Upper lobe of left lung (tissue), 6 donors: ENCODE measurements around the gene PCIF1. TPM values are rescaled to one million over a fixed set of nuclear protein-coding genes. Genes with fewer than 3 reads are reported as not detected.

Experiments used
- ATAC-seq, 2 donors: fragments of 200-7000 bp; cut with Tn5 transposase; one replicate each; pipeline ENCODE4 v1.9.1; 2022; ENCODE audit warnings: mild to moderate bottlenecking in 2 of 2, moderate library complexity in 2 of 2; ENCODE audit not compliant: low FRiP score in 2 of 2
- DNase-seq, 2 donors: peaks; one replicate each; pipeline ENCODE4 v3.0.0-alpha.2; 2019 to 2020
- H3K27ac ChIP-seq, 4 donors: fragments of 200-600 bp; sonication (generic); one replicate each; pipeline ENCODE4 v1.5.1; 2016 to 2019
- H3K27me3 ChIP-seq, 4 donors: fragments of 200-600 bp; sonication (generic); one replicate each; pipeline ENCODE4 v1.5.1; 2017 to 2019
- H3K36me3 ChIP-seq, 4 donors: fragments of 200-600 bp; sonication (generic); one replicate each; pipeline ENCODE4 v1.5.1; 2016 to 2019
- H3K4me1 ChIP-seq, 4 donors: fragments of 200-600 bp; sonication (generic); one replicate each; pipeline ENCODE4 v1.5.1; 2018 to 2019
- H3K4me3 ChIP-seq, 4 donors: fragments of 200-600 bp; sonication (generic); one replicate each; pipeline ENCODE4 v1.5.1; 2017 to 2019; ENCODE audit warnings: mild to moderate bottlenecking in 2 of 4, moderate library complexity in 1 of 4
- H3K9me3 ChIP-seq, 4 donors: fragments of 200-600 bp; sonication (generic); one replicate each; pipeline ENCODE4 v1.5.1; 2018 to 2019
- CTCF ChIP-seq, 6 experiments: fragments of 450-650 bp in 4 of 6; fragments of 200-600 bp in 2 of 6; sonication (generic) in 2 of 6; IDR thresholded peaks; one replicate each; pipeline ENCODE4 v1.5.1; 2016 to 2019; ENCODE audit warnings: antibody characterized with exemption in 6 of 6
- EP300 ChIP-seq, 4 donors: sonication (generic); formaldehyde crosslinking; IDR thresholded peaks; one replicate each; pipeline ENCODE4 v1.5.1; 2017; ENCODE audit warnings: antibody characterized with exemption in 4 of 4, control low read depth in 2 of 4
- POLR2A ChIP-seq, 4 donors: fragments of 450-650 bp; IDR thresholded peaks; one replicate each; pipeline ENCODE4 v1.5.1; 2016 to 2017; ENCODE audit warnings: antibody characterized with exemption in 4 of 4, mild to moderate bottlenecking in 2 of 4
- POLR2AphosphoS5 ChIP-seq, 2 donors: sonication (generic); formaldehyde crosslinking; IDR thresholded peaks; one replicate each; pipeline ENCODE4 v1.5.1; 2017; ENCODE audit warnings: antibody characterized with exemption in 2 of 2
- WGBS, 2 donors: methylation state at CpG; one replicate each; pipeline ENCODE4 v1.1.5; 2017 to 2018; 5-methylcytosine and 5-hydroxymethylcytosine counted together
- total RNA-seq, 6 donors: library from RNA; depleted of rRNA in 4 of 6; stranded (reverse); fragments of >200 nt in 4 of 6; gene quantifications; one replicate each; pipeline versions ENCODE4 v1.1.0 to v1.2.1, GENCODE V29; 2016 to 2021
- donor health status: DM: no; HTN: no; CAD: no; lungs with moderate emphysema.
- donor health status: DM: no; HTN: yes; CAD: no; lungs with severe emphysema.

PCIF1 gene
- total RNA-seq, 6 donors from 2014 or later = 41.7 to 59.7 (median 47.1) TPM

- Histone ChIP-seq H3K4me1 (peaks cover 0 to 14% (median 7%) of the 10 kb centered on the region in 4 donors), H3K27me3 (no peaks in the 10 kb centered on the region)
These were observed 10.6 kb downstream of the PCIF1 start for GRCh38 chr20:45944965-45945677.

GRCh38 chr20:45945678-45946148, 11.2 kb downstream of the PCIF1 start:
- 83 to 84% methylated on average over 10 to 12 of the region's 13 CpGs for WGBS, 2 donors
- H3K36me3 ChIP-seq = peaks cover 57 to 100% (median 96%) of the 10 kb centered on the region in 4 donors
- no peak overlapping the region for H3K4me3 ChIP-seq
- no peaks in the 10 kb centered on the region for H3K27me3 ChIP-seq
- H3K4me1 ChIP-seq = peaks cover 0 to 14% (median 7%) of the 10 kb centered on the region in 4 donors
- no peaks in the 10 kb centered on the region for H3K9me3 ChIP-seq
- no peak for DNase-seq
- no peak for TF ChIP-seq EP300 (IDR thresholded peaks at IDR 0.05)
- no peak for TF ChIP-seq POLR2AphosphoS5 (IDR thresholded peaks at IDR 0.05)
- TF ChIP-seq POLR2A (IDR thresholded peaks at IDR 0.05) = no peak
- TF ChIP-seq CTCF (IDR thresholded peaks at IDR 0.05) = no peak
- peak overlapping the region in 2 of 4 donors; percentile 54 to 71 for H3K27ac ChIP-seq
- peak; percentile 2 to 12 for ATAC-seq

More at GRCh38 chr20:45944965-45945677, 10.6 kb downstream of the PCIF1 start:
- H3K27ac ChIP-seq = peak overlapping the region in 2 of 4 donors; percentile 54 to 71
- 88 to 90% methylated on average over 14 to 19 of the region's 19 CpGs for WGBS, 2 donors
- DNase-seq = no peak
- H3K36me3 ChIP-seq = peaks cover 62 to 100% (median 96%) of the 10 kb centered on the region in 4 donors
- H3K4me3 ChIP-seq = no peak overlapping the region
- no peak for TF ChIP-seq EP300 (IDR thresholded peaks at IDR 0.05)
- TF ChIP-seq CTCF (IDR thresholded peaks at IDR 0.05) = no peak
- no peak for TF ChIP-seq POLR2AphosphoS5 (IDR thresholded peaks at IDR 0.05)
- no peak for TF ChIP-seq POLR2A (IDR thresholded peaks at IDR 0.05)
- H3K9me3 ChIP-seq = no peaks in the 10 kb centered on the region
- no peak for ATAC-seq

GRCh38 chr20:45946149-45946970, 11.9 kb downstream of the PCIF1 start:
- TF ChIP-seq POLR2A (IDR thresholded peaks at IDR 0.05) (no peak), EP300 (IDR thresholded peaks at IDR 0.05) (no peak), POLR2AphosphoS5 (IDR thresholded peaks at IDR 0.05) (peak in 1 of 2 donors; percentile 31)
- peaks cover 0 to 14% (median 7%) of the 10 kb centered on the region in 4 donors for H3K4me1 ChIP-seq
- 68 to 71% methylated on average over 11 to 20 of the region's 20 CpGs for WGBS, 2 donors
- peak; percentile 28 to 70 for ATAC-seq
- H3K36me3 ChIP-seq = peaks cover 55 to 100% (median 95%) of the 10 kb centered on the region in 4 donors
- no peak overlapping the region for H3K4me3 ChIP-seq
- H3K27ac ChIP-seq = peak overlapping the region in 2 of 4 donors; percentile 54 to 71
- no peaks in the 10 kb centered on the region for H3K9me3 ChIP-seq
- DNase-seq = peak; percentile 73 to 86
- no peaks in the 10 kb centered on the region for H3K27me3 ChIP-seq

- Histone ChIP-seq H3K36me3 (peaks cover 64 to 100% (median 97%) of the 10 kb centered on the region in 4 donors), H3K9me3 (no peaks in the 10 kb centered on the region), H3K27me3 (no peaks in the 10 kb centered on the region), H3K4me1 (peaks cover 0 to 14% (median 7%) of the 10 kb centered on the region in 4 donors), H3K27ac (peak overlapping the region in 2 of 4 donors; percentile 4 to 71), H3K4me3 (no peak overlapping the region)
- no peak for ATAC-seq
- 65 to 81% methylated on average over 8 to 29 of the region's 29 CpGs for WGBS, 2 donors
- peak in 1 of 2 donors; percentile 82 for DNase-seq
- TF ChIP-seq EP300 (IDR thresholded peaks at IDR 0.05) (no peak), POLR2A (IDR thresholded peaks at IDR 0.05) (no peak), POLR2AphosphoS5 (IDR thresholded peaks at IDR 0.05) (no peak), CTCF (IDR thresholded peaks at IDR 0.05) (no peak)
These were observed 12.8 kb downstream of the PCIF1 start for GRCh38 chr20:45947110-45947866.
